Measurements from ENCODE around the gene TAF13.
"Not testable (repeated sequence)": the region's sequence is repeated elsewhere in the genome, so short reads cannot be mapped to it uniquely, and the experiment has no call there.

Gene TAF13

DNA sequence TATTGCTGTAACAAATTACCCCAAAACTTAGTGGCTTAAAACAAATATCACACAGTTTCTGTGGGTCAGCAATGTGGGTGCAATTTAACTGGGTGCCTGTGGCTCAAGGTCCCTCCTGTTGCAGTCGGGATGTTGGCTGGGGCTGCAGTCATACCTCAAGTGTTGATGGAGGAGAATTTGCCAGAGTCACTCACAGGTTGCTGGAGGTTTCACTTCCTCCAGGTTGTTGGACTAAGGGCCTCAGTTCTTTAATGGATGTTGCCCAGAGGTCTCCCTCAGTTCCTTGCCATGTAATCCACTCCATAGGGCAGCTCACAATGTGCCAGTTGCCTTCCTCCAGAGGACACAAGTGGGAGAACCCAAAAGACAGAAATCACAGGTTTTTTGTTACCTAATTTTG lies 2.5 kb upstream of the TAF13 start:
- Histone ChIP-seq H3K4me1 (ENCODE audit: control insufficient read depth, insufficient read depth, low read length) (peaks cover 2% of the 10 kb centered on the region), H3K4me3 (ENCODE audit: low read length in 2 of 2) (no peak overlapping the region), H3K36me3 (ENCODE audit: control insufficient read depth in 2 of 2, insufficient read depth in 2 of 2, low read length in 2 of 2) (no peaks in the 10 kb centered on the region), H3K27me3 (ENCODE audit: control insufficient read depth in 1 of 2, insufficient read depth in 2 of 2, low read length in 2 of 2) (no peaks in the 10 kb centered on the region), H3K27ac (ENCODE audit: low read length) (no peak overlapping the region), H3K9me3 (ENCODE audit: control insufficient read depth in 2 of 2, low read length in 2 of 2) (no peaks in the 10 kb centered on the region), H3K9ac (ENCODE audit: low read length in 2 of 2) (no peak overlapping the region)

DNA sequence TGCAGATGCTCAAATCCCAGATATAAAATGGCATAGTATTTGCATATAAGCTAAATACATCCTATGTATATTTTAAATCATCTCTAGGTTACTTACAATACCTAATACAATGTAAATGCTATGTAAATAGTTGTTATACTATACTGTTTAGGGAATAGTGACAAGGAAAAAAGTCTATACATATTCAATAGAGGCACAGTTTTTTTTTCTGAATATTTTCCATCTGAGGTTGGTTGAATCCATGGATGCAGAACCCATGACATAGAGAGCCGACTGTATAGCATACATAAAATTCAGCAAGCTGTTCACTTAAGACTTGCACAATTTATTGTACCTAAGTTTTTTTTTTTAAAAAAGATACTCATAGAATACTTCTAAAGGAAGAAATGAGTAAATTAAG lies 6.5 kb downstream of the TAF13 start:
- Histone ChIP-seq H3K36me3 (ENCODE audit: control insufficient read depth in 2 of 2, insufficient read depth in 2 of 2, low read length in 2 of 2) (peaks cover 9 to 12% of the 10 kb centered on the region in 2 donors), H3K4me1 (ENCODE audit: control insufficient read depth, insufficient read depth, low read length) (no peaks in the 10 kb centered on the region), H3K4me3 (ENCODE audit: low read length in 2 of 2) (no peak overlapping the region), H3K9ac (ENCODE audit: low read length in 2 of 2) (no peak overlapping the region), H3K27ac (ENCODE audit: low read length) (no peak overlapping the region), H3K9me3 (ENCODE audit: control insufficient read depth in 2 of 2, low read length in 2 of 2) (no peaks in the 10 kb centered on the region), H3K27me3 (ENCODE audit: control insufficient read depth in 1 of 2, insufficient read depth in 2 of 2, low read length in 2 of 2) (no peaks in the 10 kb centered on the region)

GRCh38 chr1:109067883-109068282 lies 7.9 kb downstream of the TAF13 start:
- H3K4me1 ChIP-seq (ENCODE audit: control insufficient read depth, insufficient read depth, low read length) = no peaks in the 10 kb centered on the region
- no peak overlapping the region for H3K9ac ChIP-seq (ENCODE audit: low read length in 2 of 2)
- peaks cover 9 to 19% of the 10 kb centered on the region in 2 donors for H3K36me3 ChIP-seq (ENCODE audit: control insufficient read depth in 2 of 2, insufficient read depth in 2 of 2, low read length in 2 of 2)
- H3K4me3 ChIP-seq (ENCODE audit: low read length in 2 of 2) = no peak overlapping the region
- H3K9me3 ChIP-seq (ENCODE audit: control insufficient read depth in 2 of 2, low read length in 2 of 2) = no peaks in the 10 kb centered on the region
- no peaks in the 10 kb centered on the region for H3K27me3 ChIP-seq (ENCODE audit: control insufficient read depth in 1 of 2, insufficient read depth in 2 of 2, low read length in 2 of 2)
- H3K27ac ChIP-seq (ENCODE audit: low read length) = no peak overlapping the region

- Histone ChIP-seq H3K4me3 (ENCODE audit: low read length in 2 of 2) (no peak overlapping the region), H3K9me3 (ENCODE audit: control insufficient read depth in 2 of 2, low read length in 2 of 2) (no peaks in the 10 kb centered on the region), H3K27me3 (ENCODE audit: control insufficient read depth in 1 of 2, insufficient read depth in 2 of 2, low read length in 2 of 2) (no peaks in the 10 kb centered on the region), H3K9ac (ENCODE audit: low read length in 2 of 2) (no peak overlapping the region), H3K27ac (ENCODE audit: low read length) (no peak overlapping the region), H3K36me3 (ENCODE audit: control insufficient read depth in 2 of 2, insufficient read depth in 2 of 2, low read length in 2 of 2) (peaks cover 9 to 19% of the 10 kb centered on the region in 2 donors), H3K4me1 (ENCODE audit: control insufficient read depth, insufficient read depth, low read length) (no peaks in the 10 kb centered on the region)
Measured at GRCh38 chr1:109065137-109065536, 10.7 kb downstream of the TAF13 start.

DNA sequence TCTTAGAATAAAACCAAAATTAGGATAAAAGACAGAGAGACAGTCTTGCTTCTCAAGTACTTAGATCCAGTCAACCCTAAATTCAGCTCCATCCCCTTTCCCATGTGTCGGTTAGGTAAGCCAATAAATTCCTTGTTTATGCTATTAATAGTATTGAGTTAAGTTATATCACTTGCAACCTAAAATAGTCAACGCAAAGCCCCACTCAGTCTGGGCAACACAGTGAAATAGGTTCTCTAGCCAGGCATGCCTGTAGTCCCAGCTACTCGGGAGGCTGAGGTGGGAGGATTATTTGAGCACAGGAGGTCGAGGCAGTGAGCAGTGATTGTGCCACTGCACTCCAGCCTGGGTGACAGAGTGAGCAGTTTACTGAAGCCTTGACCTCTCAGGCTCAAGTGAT lies 14.6 kb downstream of the TAF13 start:
- Histone ChIP-seq H3K9ac (ENCODE audit: low read length in 2 of 2) (no peak overlapping the region), H3K9me3 (ENCODE audit: control insufficient read depth in 2 of 2, low read length in 2 of 2) (no peaks in the 10 kb centered on the region), H3K4me3 (ENCODE audit: low read length in 2 of 2) (no peak overlapping the region), H3K36me3 (ENCODE audit: control insufficient read depth in 2 of 2, insufficient read depth in 2 of 2, low read length in 2 of 2) (peaks cover 4 to 10% of the 10 kb centered on the region in 2 donors), H3K27me3 (ENCODE audit: control insufficient read depth in 1 of 2, insufficient read depth in 2 of 2, low read length in 2 of 2) (no peaks in the 10 kb centered on the region), H3K27ac (ENCODE audit: low read length) (no peak overlapping the region), H3K4me1 (ENCODE audit: control insufficient read depth, insufficient read depth, low read length) (no peaks in the 10 kb centered on the region)

- Histone ChIP-seq H3K9ac (ENCODE audit: low read length in 2 of 2) (no peak overlapping the region), H3K36me3 (ENCODE audit: control insufficient read depth in 2 of 2, insufficient read depth in 2 of 2, low read length in 2 of 2) (peaks cover 4 to 10% of the 10 kb centered on the region in 2 donors), H3K4me1 (ENCODE audit: control insufficient read depth, insufficient read depth, low read length) (no peaks in the 10 kb centered on the region), H3K4me3 (ENCODE audit: low read length in 2 of 2) (no peak overlapping the region), H3K27ac (ENCODE audit: low read length) (no peak overlapping the region), H3K9me3 (ENCODE audit: control insufficient read depth in 2 of 2, low read length in 2 of 2) (no peaks in the 10 kb centered on the region), H3K27me3 (ENCODE audit: control insufficient read depth in 1 of 2, insufficient read depth in 2 of 2, low read length in 2 of 2) (no peaks in the 10 kb centered on the region)
Measured at GRCh38 chr1:109060707-109061106, 15.1 kb downstream of the TAF13 start.

GRCh38 chr1:109059026-109059425 lies 16.8 kb downstream of the TAF13 start:
- Histone ChIP-seq H3K4me3 (ENCODE audit: low read length in 2 of 2) (no peak overlapping the region), H3K27me3 (ENCODE audit: control insufficient read depth in 1 of 2, insufficient read depth in 2 of 2, low read length in 2 of 2) (no peaks in the 10 kb centered on the region), H3K9me3 (ENCODE audit: control insufficient read depth in 2 of 2, low read length in 2 of 2) (no peaks in the 10 kb centered on the region), H3K9ac (ENCODE audit: low read length in 2 of 2) (no peak overlapping the region), H3K36me3 (ENCODE audit: control insufficient read depth in 2 of 2, insufficient read depth in 2 of 2, low read length in 2 of 2) (peaks cover 0 to 4% of the 10 kb centered on the region in 2 donors), H3K27ac (ENCODE audit: low read length) (no peak overlapping the region), H3K4me1 (ENCODE audit: control insufficient read depth, insufficient read depth, low read length) (no peaks in the 10 kb centered on the region)

- H3K27ac ChIP-seq (ENCODE audit: low read length) = no peak overlapping the region
- H3K4me3 ChIP-seq (ENCODE audit: low read length in 2 of 2) = no peak overlapping the region
- H3K9me3 ChIP-seq (ENCODE audit: control insufficient read depth in 2 of 2, low read length in 2 of 2) = no peaks in the 10 kb centered on the region
- H3K27me3 ChIP-seq (ENCODE audit: control insufficient read depth in 1 of 2, insufficient read depth in 2 of 2, low read length in 2 of 2) = no peaks in the 10 kb centered on the region
- no peaks in the 10 kb centered on the region for H3K4me1 ChIP-seq (ENCODE audit: control insufficient read depth, insufficient read depth, low read length)
- no peak overlapping the region for H3K9ac ChIP-seq (ENCODE audit: low read length in 2 of 2)
- no peaks in the 10 kb centered on the region for H3K36me3 ChIP-seq (ENCODE audit: control insufficient read depth in 2 of 2, insufficient read depth in 2 of 2, low read length in 2 of 2)
Measured at GRCh38 chr1:109056064-109056463, 19.7 kb downstream of the TAF13 start.

DNA sequence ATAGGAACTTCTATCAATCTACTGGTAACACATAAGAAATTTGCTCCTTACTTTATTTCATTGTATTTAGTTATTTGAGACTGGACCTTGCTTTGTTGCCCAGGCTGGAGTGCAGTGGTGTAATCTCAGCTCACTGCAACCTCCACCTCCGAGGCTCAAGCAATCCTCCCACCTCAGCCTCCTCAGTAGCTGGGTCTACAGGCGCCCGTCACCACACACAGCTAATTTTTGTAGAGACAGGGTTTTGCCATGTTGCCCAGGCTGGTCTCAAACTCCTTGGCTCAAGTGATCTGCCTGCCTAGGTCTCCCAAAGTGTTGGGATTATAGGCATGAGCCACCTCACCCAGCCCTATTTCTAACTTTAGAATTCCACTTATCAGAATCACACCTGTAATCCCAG lies 23.7 kb downstream of the TAF13 start:
- H3K27me3 ChIP-seq (ENCODE audit: control insufficient read depth in 1 of 2, insufficient read depth in 2 of 2, low read length in 2 of 2); H3K9me3 ChIP-seq (ENCODE audit: control insufficient read depth in 2 of 2, low read length in 2 of 2); H3K4me1 ChIP-seq (ENCODE audit: control insufficient read depth, insufficient read depth, low read length); H3K9ac ChIP-seq (ENCODE audit: low read length in 2 of 2); H3K4me3 ChIP-seq (ENCODE audit: low read length in 2 of 2); H3K27ac ChIP-seq (ENCODE audit: low read length); H3K36me3 ChIP-seq (ENCODE audit: control insufficient read depth in 2 of 2, insufficient read depth in 2 of 2, low read length in 2 of 2): not testable (repeated sequence)

GRCh38 chr1:109050228-109050995 lies 25.4 kb downstream of the TAF13 start:
- Histone ChIP-seq H3K27ac (ENCODE audit: low read length) (no peak overlapping the region), H3K4me3 (ENCODE audit: low read length in 2 of 2) (no peak overlapping the region), H3K27me3 (ENCODE audit: control insufficient read depth in 1 of 2, insufficient read depth in 2 of 2, low read length in 2 of 2) (no peaks in the 10 kb centered on the region), H3K9me3 (ENCODE audit: control insufficient read depth in 2 of 2, low read length in 2 of 2) (no peaks in the 10 kb centered on the region), H3K4me1 (ENCODE audit: control insufficient read depth, insufficient read depth, low read length) (no peaks in the 10 kb centered on the region), H3K36me3 (ENCODE audit: control insufficient read depth in 2 of 2, insufficient read depth in 2 of 2, low read length in 2 of 2) (no peaks in the 10 kb centered on the region), H3K9ac (ENCODE audit: low read length in 2 of 2) (no peak overlapping the region)

- Histone ChIP-seq H3K4me1 (ENCODE audit: control insufficient read depth, insufficient read depth, low read length) (no peaks in the 10 kb centered on the region), H3K9ac (ENCODE audit: low read length in 2 of 2) (no peak overlapping the region), H3K4me3 (ENCODE audit: low read length in 2 of 2) (no peak overlapping the region), H3K36me3 (ENCODE audit: control insufficient read depth in 2 of 2, insufficient read depth in 2 of 2, low read length in 2 of 2) (no peaks in the 10 kb centered on the region), H3K27ac (ENCODE audit: low read length) (no peak overlapping the region), H3K27me3 (ENCODE audit: control insufficient read depth in 1 of 2, insufficient read depth in 2 of 2, low read length in 2 of 2) (no peaks in the 10 kb centered on the region), H3K9me3 (ENCODE audit: control insufficient read depth in 2 of 2, low read length in 2 of 2) (no peaks in the 10 kb centered on the region)
Measured at GRCh38 chr1:109048335-109048734, 27.5 kb downstream of the TAF13 start.

Measured in stomach smooth muscle (tissue), 2 donors.